ENCODE data around the gene PTPN2.

PTPN2 gene

GRCh38 chr18:12747530-12748315, 136.3 kb downstream of the PTPN2 start:
- Histone ChIP-seq H3K27ac (ENCODE audit: low read length) (no peak overlapping the region), H3K27me3 (ENCODE audit: control insufficient read depth in 1 of 2, insufficient read depth in 2 of 2, low read length in 2 of 2) (no peaks in the 10 kb centered on the region)

GRCh38 chr18:12745095-12745795, 138.8 kb downstream of the PTPN2 start:
- no peak overlapping the region for H3K9ac ChIP-seq (ENCODE audit: low read length in 2 of 2)

More at GRCh38 chr18:12747530-12748315, 136.3 kb downstream of the PTPN2 start:
- H3K36me3 ChIP-seq (ENCODE audit: control insufficient read depth in 2 of 2, insufficient read depth in 2 of 2, low read length in 2 of 2): no peaks in the 10 kb centered on the region
- H3K9ac ChIP-seq (ENCODE audit: low read length in 2 of 2): no peak overlapping the region
- no peaks in the 10 kb centered on the region for H3K4me1 ChIP-seq (ENCODE audit: control insufficient read depth, insufficient read depth, low read length)
- H3K4me3 ChIP-seq (ENCODE audit: low read length in 2 of 2): no peak overlapping the region
- H3K9me3 ChIP-seq (ENCODE audit: control insufficient read depth in 2 of 2, low read length in 2 of 2): no peaks in the 10 kb centered on the region

GRCh38 chr18:12744103-12744502, 139.9 kb downstream of the PTPN2 start:
- Histone ChIP-seq H3K27me3 (ENCODE audit: control insufficient read depth in 1 of 2, insufficient read depth in 2 of 2, low read length in 2 of 2) (no peaks in the 10 kb centered on the region), H3K9ac (ENCODE audit: low read length in 2 of 2) (no peak overlapping the region), H3K9me3 (ENCODE audit: control insufficient read depth in 2 of 2, low read length in 2 of 2) (no peaks in the 10 kb centered on the region), H3K4me1 (ENCODE audit: control insufficient read depth, insufficient read depth, low read length) (no peaks in the 10 kb centered on the region), H3K4me3 (ENCODE audit: low read length in 2 of 2) (no peak overlapping the region), H3K27ac (ENCODE audit: low read length) (no peak overlapping the region), H3K36me3 (ENCODE audit: control insufficient read depth in 2 of 2, insufficient read depth in 2 of 2, low read length in 2 of 2) (no peaks in the 10 kb centered on the region)

More at GRCh38 chr18:12745095-12745795, 138.8 kb downstream of the PTPN2 start:
- H3K27me3 ChIP-seq (ENCODE audit: control insufficient read depth in 1 of 2, insufficient read depth in 2 of 2, low read length in 2 of 2): no peaks in the 10 kb centered on the region
- no peak overlapping the region for H3K27ac ChIP-seq (ENCODE audit: low read length)
- no peaks in the 10 kb centered on the region for H3K9me3 ChIP-seq (ENCODE audit: control insufficient read depth in 2 of 2, low read length in 2 of 2)
- H3K4me3 ChIP-seq (ENCODE audit: low read length in 2 of 2): no peak overlapping the region
- H3K4me1 ChIP-seq (ENCODE audit: control insufficient read depth, insufficient read depth, low read length): no peaks in the 10 kb centered on the region
- H3K36me3 ChIP-seq (ENCODE audit: control insufficient read depth in 2 of 2, insufficient read depth in 2 of 2, low read length in 2 of 2): no peaks in the 10 kb centered on the region

- no peaks in the 10 kb centered on the region for H3K36me3 ChIP-seq (ENCODE audit: control insufficient read depth in 2 of 2, insufficient read depth in 2 of 2, low read length in 2 of 2)
- no peak overlapping the region for H3K4me3 ChIP-seq (ENCODE audit: low read length in 2 of 2)
- H3K27ac ChIP-seq (ENCODE audit: low read length): no peak overlapping the region
- H3K4me1 ChIP-seq (ENCODE audit: control insufficient read depth, insufficient read depth, low read length): no peaks in the 10 kb centered on the region
- no peaks in the 10 kb centered on the region for H3K9me3 ChIP-seq (ENCODE audit: control insufficient read depth in 2 of 2, low read length in 2 of 2)
- H3K9ac ChIP-seq (ENCODE audit: low read length in 2 of 2): no peak overlapping the region
- no peaks in the 10 kb centered on the region for H3K27me3 ChIP-seq (ENCODE audit: control insufficient read depth in 1 of 2, insufficient read depth in 2 of 2, low read length in 2 of 2)
These were observed 141.6 kb downstream of the PTPN2 start for GRCh38 chr18:12742453-12742852.

Data from stomach smooth muscle (tissue), 2 donors.